ENCODE measurements around the gene SEMA3B.

- TF ChIP-seq CTCF (IDR thresholded peaks at IDR 0.05) (no peak), ZFX (IDR thresholded peaks at IDR 0.05; ENCODE audit: borderline replicate concordance) (no peak)
These were observed 32.3 kb upstream of the SEMA3B start for GRCh38 chr3:50236484-50237132.
